GM18498 (cell line): Measurements from ENCODE around the gene ZNF581.

Experiments
- ATAC-seq: cut with Tn5 transposase; IDR thresholded peaks from one replicate; pipeline ENCODE4 v1.9.1; 2021; ENCODE audit warnings: mild to moderate bottlenecking, moderate library complexity; ENCODE audit not compliant: unreplicated experiment

The ZNF581 gene

DNA sequence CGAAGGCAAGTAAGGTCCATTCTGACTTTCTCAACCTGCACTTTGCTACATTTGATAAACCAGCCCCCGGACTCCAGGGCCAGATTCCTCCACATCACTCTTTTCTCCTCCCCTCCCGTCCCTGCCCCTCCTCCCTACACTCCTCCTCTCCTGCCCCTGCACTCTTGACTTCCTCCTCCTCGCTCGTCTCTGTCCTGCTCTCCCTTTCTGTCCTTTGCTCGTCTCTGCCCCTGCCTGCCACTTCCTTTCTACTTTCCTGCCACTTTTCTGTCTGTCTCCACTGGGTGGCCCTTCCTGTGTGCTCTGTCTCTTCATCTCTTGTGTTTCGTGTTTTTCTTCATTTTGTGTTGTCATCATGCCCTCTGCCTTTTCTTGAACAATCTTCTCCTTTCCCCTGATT is 18.4 kb downstream of the ZNF581 start:
- no peak for ATAC-seq

GRCh38 chr19:55663846-55664536 is 20.5 kb downstream of the ZNF581 start:
- ATAC-seq, result no peak

GRCh38 chr19:55666343-55667005 is 23.0 kb downstream of the ZNF581 start:
- no peak for ATAC-seq

GRCh38 chr19:55667006-55667381 is 23.5 kb downstream of the ZNF581 start:
- no peak for ATAC-seq

GRCh38 chr19:55667511-55667910 is 24.1 kb downstream of the ZNF581 start:
- no peak for ATAC-seq

DNA sequence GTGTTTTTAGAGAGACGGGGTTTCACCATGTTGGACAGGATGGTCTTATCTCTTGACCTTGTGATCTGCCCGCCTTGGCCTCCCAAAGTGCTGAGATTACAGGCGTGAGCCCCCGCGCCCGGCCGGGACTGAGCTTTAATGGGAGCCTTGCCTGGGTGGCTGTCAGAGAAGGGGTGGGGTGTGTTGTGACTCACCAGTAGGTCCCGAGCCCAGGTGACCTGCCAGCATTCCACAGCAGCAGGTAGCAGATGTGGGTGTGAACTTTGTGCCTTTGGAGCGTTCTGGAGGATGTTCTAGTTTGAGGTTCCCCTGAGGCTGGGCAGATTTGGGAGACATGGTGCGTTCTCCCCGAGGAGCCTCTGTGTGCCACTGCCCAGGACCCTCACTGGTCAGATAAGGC is 24.5 kb downstream of the ZNF581 start:
- no peak for ATAC-seq

DNA sequence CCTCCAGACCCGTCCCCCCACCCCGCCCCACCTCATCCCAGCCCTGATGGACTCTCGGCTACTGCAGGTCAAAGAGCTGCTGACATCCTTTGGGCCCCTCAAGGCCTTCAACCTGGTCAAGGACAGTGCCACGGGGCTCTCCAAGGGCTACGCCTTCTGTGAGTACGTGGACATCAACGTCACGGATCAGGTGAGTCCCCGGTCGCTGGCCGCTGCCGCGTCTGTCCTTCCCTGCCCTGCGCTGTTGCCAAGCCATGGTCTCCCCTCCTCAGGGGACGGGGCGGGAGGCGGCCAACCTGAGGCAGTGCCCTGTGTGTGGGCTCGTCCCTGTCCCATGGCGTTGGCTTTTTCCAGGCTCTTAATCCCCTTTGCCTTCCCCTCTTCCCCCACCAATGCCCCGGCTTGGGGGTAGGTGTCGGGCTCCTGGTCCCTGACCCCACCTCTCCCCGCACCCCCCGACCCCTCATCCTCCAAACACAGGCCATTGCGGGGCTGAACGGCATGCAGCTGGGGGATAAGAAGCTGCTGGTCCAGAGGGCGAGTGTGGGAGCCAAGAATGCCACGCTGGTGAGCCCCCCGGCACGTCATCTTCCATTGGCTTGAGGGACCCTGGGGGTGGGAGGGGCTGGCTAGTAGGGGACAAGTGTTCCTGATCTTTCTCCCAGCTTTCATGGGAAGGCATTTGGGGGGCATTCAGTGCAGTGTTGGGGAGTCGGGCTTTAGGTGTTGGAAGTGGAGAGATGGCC is 25.3 kb downstream of the ZNF581 start:
- no peak for ATAC-seq

DNA sequence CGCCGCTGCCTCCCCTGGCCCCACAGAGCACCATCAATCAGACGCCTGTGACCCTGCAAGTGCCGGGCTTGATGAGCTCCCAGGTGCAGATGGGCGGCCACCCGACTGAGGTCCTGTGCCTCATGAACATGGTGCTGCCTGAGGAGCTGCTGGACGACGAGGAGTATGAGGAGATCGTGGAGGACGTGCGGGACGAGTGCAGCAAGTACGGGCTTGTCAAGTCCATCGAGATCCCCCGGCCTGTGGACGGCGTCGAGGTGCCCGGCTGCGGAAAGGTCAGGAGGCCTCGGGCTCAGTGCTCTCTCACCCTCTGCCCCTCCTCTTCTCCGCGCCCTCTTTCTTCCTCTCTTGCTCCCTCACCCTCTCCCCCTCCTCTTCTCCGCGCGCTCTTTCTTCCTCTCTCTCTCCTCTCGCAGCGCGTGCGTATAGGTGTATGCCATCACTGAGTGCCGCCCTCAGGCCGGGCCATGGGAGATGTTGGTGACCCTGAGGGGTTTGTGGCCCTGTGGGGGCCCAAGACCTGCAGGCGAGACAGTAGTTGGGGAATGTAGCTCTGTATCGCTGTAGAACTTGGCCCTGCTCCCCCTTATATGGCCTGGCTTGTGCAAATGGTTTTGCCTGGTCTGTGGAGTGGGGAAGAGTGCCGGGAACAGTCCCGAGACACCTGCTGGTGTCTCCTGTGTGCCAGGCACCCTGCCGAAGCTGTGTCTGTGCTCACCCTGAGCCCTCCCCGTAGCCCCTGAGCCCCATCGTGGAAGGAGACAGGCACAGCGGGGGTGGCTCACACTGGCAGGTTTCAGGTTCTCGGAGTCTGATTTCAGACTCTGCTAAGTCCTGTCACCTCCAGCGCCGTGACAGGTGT is 26.2 kb downstream of the ZNF581 start:
- ATAC-seq, result no peak

- no peak for ATAC-seq
These were observed 27.0 kb downstream of the ZNF581 start for GRCh38 chr19:55670280-55671053.

- ATAC-seq, result no peak
These were observed 27.6 kb downstream of the ZNF581 start for GRCh38 chr19:55671054-55671378.

GRCh38 chr19:55672418-55672817 is 29.0 kb downstream of the ZNF581 start:
- ATAC-seq, result no peak

DNA sequence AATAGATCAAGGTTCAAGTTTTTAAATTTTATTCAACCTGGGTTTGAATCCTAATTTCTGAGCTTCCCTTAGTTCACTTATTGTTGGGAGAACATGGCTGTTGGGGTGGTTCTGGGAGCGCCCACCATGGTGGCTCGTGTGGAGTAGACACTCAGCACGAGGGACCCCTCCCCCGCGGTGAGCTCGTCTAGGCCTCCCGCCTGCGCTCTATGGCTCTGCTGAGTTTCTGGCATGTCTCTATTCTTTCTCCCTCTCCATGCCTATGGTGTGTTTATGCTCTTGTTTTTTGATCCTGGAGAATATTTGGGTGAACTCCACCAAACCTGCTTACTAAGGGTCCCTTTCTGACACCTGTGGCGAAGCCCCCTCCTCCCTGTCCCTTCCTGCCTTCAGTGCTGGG is 30.0 kb downstream of the ZNF581 start:
- no peak for ATAC-seq

- no peak for ATAC-seq
These were observed 30.4 kb downstream of the ZNF581 start for GRCh38 chr19:55673889-55674288.

GRCh38 chr19:55674459-55674840 is 31.0 kb downstream of the ZNF581 start:
- ATAC-seq, result no peak

GRCh38 chr19:55674841-55675660 is 31.6 kb downstream of the ZNF581 start, which contains the start of gene EPN1:
EPN1 (plus strand) TSS chr19:55675226; CDS start chr19:55678628, 3,402 bp downstream.
- peak; percentile 70 for ATAC-seq

DNA sequence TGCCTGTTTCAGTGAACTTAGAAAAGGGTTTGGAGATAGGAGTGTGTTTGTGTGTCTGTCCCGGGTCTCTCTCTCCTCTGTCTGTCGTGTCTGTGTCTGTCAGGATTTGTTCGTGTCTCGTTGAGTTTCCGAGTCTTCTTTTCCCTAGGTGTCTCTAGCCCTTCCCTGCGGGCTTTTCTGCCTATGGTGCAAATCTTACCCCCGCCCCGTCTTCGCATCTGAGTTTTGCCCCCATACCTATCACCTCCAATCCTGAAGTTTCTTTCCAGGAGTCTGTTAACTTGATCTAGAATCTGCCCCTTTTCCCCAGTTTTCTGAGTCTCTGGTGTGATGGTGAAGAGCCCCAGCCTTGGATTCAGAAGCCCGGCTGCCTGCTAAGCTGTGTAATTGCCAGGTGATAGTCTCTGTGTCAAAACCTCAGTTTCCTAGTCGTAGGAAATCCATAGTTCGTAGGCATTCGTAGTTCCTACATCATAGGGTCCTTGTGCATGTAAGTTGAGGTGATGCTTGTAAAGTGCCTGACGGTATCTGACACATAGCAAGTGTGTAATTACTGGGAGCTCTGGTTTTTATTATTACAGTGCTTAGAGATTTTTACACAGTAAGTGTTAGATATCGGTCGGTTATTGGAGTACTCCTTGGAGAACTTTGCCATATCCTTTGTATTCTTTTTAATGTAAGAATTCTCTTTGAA is 32.4 kb downstream of the ZNF581 start:
- no peak for ATAC-seq

DNA sequence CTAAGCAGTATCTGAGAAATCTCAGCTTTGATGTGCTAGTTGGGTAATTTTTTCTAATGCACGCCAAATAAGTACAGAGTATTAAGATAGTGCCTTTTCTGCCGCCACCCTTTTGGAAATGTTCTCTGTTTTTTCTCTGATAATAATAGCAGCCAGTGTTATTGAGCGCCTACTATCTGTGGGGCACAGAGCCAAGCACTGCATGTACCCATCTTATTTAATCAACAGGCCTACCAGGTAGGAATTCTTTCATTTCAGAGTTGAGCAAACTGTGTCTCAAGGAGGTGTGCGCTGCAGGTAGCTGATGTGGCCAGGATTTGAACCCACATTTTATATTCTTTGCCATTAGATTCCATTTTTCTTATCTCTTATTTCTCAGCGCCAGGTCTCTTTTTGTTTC is 32.9 kb downstream of the ZNF581 start:
- no peak for ATAC-seq

- ATAC-seq, result no peak
These were observed 33.5 kb downstream of the ZNF581 start for GRCh38 chr19:55676889-55677505.
